HFF-Myc (cell line): ENCODE measurements around the gene RMND5B.

Experiments
- DNase-seq: peaks from one replicate; pipeline ENCODE4 v3.0.0-alpha.2; 2011; ENCODE audit warnings: low read depth; ENCODE audit errors: extremely low read depth
- H3K4me3 ChIP-seq: replicated peaks from 2 replicates; pipeline ENCODE4 v1.5.1; 2011; ENCODE audit warnings: low read depth, mild to moderate bottlenecking, control low read depth, low read length
- TF ChIP-seq, protein P1 (sequence below): IDR thresholded peaks from 2 replicates; pipeline ENCODE4 v1.5.1; 2012; ENCODE audit warnings: mild to moderate bottlenecking, low read depth, low read length, control low read depth; ENCODE audit errors: missing control alignments

RMND5B gene

DNA sequence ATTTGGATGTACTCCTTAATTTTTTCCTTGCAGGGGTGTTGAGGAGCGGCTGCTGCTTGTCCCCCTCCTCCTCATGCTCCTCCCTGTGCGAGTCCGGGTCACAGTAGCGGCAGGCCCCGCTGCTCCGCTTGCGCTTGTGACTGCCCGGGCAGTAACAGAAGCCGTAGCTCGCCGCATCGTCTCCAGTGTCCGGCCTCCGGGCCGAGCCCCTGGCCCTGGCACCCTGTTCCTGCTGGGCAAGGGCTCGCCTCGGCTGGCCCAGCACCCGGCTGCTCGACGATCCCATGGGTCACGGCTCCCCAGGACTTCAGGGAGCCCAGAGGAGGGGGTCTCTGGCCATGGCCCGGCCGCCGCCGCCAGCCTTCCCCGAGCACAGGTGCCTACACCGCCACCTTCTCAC is 56.2 kb downstream of the RMND5B start, which contains the start of gene GMCL2:
Gene GMCL2 (minus strand): TSS at position 358 of the 400 bp plus-strand sequence. CDS start 72 bp downstream, at position 286.
- DNase-seq, result no peak
- H3K4me3 ChIP-seq, result no peak within 1 kb of the TSS
- TF ChIP-seq, protein P1, sequence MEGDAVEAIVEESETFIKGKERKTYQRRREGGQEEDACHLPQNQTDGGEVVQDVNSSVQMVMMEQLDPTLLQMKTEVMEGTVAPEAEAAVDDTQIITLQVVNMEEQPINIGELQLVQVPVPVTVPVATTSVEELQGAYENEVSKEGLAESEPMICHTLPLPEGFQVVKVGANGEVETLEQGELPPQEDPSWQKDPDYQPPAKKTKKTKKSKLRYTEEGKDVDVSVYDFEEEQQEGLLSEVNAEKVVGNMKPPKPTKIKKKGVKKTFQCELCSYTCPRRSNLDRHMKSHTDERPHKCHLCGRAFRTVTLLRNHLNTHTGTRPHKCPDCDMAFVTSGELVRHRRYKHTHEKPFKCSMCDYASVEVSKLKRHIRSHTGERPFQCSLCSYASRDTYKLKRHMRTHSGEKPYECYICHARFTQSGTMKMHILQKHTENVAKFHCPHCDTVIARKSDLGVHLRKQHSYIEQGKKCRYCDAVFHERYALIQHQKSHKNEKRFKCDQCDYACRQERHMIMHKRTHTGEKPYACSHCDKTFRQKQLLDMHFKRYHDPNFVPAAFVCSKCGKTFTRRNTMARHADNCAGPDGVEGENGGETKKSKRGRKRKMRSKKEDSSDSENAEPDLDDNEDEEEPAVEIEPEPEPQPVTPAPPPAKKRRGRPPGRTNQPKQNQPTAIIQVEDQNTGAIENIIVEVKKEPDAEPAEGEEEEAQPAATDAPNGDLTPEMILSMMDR, result no peak

DNA sequence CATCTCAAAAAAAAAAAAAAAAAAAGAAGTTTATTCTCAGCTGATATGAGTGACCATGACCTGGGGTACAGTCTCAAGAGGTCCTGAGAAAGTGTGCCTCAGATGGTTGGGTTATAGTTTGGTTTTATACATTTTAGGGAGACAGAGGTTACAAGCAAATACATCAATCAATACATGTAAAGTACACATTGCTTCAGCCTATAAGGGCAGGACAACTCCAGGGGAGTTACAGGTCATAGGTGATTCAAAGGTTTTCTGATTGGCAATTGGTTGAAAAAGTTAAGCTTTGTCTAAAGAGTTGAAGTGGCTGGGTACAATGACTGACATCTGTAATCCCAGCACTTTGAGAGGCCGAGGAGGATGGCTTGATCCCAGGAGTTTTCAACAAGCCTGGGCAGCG is 58.6 kb downstream of the RMND5B start:
- TF ChIP-seq, protein P1, result no peak
- H3K4me3 ChIP-seq, result no peak overlapping the region
- no peak for DNase-seq

DNA sequence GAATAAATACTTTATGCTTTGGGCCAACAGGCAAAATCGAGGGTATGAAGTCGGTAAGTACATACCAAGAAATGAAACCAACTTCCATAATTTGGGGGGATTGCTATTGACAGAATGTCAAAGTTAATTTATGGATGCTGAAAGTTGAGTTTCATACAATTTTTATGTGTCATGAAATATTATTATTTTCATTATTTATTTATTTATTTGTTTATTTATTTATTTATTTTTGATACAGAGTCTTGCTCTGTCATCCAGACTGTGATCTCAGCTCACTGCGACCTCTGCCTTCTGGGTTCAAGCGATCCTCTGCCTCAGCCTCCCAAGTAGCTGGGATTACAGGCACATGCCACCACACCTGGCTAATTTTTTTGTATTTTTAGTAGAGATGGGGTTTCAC is 60.8 kb downstream of the RMND5B start:
- TF ChIP-seq, protein P1, result no peak
- H3K4me3 ChIP-seq, result no peak overlapping the region
- DNase-seq, result no peak

DNA sequence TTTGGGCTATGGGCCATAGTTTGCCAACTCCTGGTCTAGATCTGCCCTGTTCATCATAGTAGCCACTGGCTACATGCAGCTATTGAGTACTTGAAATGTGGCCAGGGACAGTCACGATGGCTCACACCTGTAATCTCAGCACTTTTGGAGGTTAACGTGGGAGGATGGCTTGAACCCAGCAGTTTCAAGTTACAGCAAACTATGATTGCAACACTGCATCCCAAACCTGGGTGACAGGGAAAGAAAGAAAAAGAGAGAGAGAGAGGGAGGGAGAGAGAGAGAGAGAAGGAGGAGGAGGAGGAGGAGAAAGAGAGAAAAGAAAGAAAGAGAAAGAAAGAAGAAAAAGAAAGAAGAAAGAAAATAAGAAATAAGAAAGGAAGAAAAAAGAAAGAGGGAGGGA is 61.4 kb downstream of the RMND5B start:
- no peak for DNase-seq
- TF ChIP-seq, protein P1, result no peak
- H3K4me3 ChIP-seq, result no peak overlapping the region

DNA sequence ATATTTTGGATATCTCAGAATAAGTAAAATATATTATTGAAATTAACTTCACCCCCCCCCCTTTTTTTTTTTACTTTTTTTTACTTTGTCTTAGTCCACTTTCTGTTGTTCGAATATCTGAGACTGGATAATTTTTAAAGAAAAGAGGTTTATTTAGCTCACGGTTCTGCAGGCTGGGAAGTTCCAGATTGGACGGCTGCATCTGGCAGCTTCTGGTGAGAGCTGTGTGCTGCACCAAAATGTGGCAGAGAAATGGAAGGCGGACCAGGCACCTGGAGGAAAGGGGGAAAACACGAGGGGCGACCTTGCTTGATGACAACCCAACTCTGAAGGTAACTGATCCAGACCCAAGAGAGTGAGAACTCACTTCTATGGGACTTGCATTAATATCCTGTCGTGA is 62.0 kb downstream of the RMND5B start:
- DNase-seq, result no peak
- TF ChIP-seq, protein P1, result no peak
- H3K4me3 ChIP-seq, result no peak overlapping the region

DNA sequence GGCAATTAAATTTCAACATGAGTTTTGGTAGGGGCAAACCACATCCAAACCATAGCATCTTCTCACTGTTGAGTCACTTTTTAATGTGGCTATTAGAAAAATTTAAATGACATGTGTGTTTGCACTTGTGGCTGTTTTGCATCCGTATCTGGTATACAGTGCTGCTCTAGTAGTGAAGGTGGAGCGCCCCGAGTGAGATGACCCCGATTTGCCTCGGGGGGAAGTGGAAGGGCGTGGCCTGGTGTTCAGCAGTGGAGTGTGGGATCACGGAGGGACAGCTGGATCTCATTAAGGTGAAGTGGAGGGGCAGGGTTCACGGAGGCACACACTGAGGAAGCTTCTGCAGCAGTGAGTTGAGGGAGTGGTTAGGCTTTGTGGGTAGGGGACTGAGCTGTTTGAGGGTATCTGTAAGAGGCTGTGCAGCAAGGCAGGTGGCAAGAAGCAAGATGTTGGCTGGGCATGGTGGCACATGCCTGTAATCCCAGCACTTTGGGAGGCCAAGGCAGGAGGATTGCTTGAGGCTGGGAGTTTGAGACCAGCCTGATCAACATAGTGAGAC is 62.5 kb downstream of the RMND5B start:
- TF ChIP-seq, protein P1, result no peak
- H3K4me3 ChIP-seq, result no peak overlapping the region
- no peak for DNase-seq

DNA sequence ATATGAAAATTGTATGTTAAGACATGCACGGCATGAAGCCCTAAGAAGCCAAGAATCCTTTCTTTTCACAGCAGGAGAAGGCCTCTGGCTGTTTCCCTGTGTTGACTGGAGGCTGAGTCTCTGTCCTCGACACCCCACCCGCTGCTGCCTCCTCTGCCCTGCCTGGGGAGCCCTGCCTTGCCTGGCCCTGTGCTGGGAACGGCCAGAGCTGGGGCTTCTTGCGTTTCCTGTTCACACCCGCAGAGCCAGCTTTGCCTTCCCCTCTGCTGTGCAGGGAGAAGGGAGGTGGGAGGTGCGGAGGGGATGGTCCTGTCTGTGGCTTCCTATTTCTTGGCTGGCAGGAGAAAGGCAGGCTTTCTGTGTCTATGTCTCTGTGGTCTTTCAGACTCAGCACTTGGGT is 63.2 kb downstream of the RMND5B start:
- no peak overlapping the region for H3K4me3 ChIP-seq
- TF ChIP-seq, protein P1, result no peak
- DNase-seq, result no peak
